ENCODE measurements around the gene SPATA24.
"Not testable (repeated sequence)": the region's sequence is repeated elsewhere in the genome, so short reads cannot be mapped to it uniquely, and the experiment has no call there.

SPATA24 gene

GRCh38 chr5:139416651-139417050 is 12.8 kb upstream of the SPATA24 start:
- DNase-seq (ENCODE audit: low spot score) = no peak

DNA sequence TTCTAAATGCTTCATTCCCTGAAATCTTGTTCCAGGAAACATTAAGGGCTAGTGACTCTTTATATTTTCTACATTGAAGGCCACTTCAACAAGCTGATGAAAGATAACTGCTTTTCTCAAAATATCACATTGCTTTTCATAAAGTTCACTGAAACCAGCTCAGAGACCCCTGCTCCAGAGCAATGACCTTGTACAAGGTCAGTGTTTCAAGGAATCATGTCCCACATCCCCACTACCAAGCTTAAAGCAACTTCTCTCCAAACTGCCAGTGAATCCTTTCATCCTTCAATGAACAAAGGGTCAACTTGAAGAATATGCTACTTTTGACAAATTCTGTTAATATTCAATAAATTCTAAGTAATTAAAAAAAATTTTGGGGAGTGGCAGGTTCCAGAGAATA is 12.0 kb upstream of the SPATA24 start:
- no peak for DNase-seq (ENCODE audit: low spot score)

GRCh38 chr5:139415221-139415861 is 11.5 kb upstream of the SPATA24 start:
- DNase-seq (ENCODE audit: low spot score) = no peak

DNA sequence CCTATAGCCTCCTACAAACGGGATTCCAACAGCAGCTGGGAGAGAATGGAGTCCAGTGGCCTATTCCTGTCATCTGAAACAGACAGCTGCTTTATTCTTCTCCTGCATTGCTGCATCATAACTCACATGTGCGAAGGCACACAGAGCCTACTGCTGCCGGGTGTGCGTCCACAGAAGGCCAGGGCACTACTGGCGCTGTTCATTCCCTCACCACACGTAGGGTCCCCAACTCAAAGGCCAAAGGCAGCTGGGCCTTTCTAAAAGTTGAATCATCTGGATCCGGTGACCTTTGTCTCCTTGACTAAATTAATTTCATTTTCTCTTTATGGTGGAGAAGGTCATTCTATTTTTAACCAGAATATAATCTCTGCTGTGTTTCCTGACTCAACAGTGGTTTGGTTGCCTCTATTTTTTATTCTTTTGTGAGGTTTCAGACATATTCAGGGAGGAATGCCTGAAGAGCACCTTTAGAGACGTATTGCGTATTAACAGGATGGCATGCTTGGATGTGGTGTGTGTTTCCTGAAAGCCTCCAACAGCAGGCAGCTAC is 10.8 kb upstream of the SPATA24 start:
- DNase-seq (ENCODE audit: low spot score) = no peak

DNA sequence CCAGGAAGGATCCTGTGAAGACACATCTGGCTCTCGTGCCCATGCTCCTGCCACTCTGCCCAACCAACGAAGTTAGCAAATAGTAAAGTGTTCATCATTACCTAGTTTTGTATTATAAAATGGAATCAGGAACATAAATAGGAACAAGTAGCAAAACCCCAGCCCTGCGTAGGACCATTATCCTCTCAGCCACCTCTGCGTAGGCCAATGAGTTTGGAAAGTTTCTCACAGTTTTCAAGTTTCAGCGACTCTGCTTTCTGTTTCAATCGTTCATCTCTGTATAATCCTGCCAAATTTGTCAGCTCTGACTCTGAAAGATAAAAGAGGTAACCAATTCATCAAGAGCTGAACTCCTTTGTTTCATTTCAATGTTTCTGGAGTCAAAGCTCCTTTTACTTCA is 10.1 kb upstream of the SPATA24 start:
- DNase-seq (ENCODE audit: low spot score) = no peak

GRCh38 chr5:139413153-139413552 is 9.3 kb upstream of the SPATA24 start:
- no peak for DNase-seq (ENCODE audit: low spot score)

GRCh38 chr5:139410993-139411828 is 7.3 kb upstream of the SPATA24 start:
- DNase-seq (ENCODE audit: low spot score) = no peak

GRCh38 chr5:139410121-139410992 is 6.5 kb upstream of the SPATA24 start:
- DNase-seq (ENCODE audit: low spot score) = no peak

GRCh38 chr5:139409116-139409515 is 5.2 kb upstream of the SPATA24 start:
- DNase-seq (ENCODE audit: low spot score) = not testable (repeated sequence)

- DNase-seq (ENCODE audit: low spot score) = no peak
These were observed 4.3 kb upstream of the SPATA24 start for GRCh38 chr5:139408191-139408590.

DNA sequence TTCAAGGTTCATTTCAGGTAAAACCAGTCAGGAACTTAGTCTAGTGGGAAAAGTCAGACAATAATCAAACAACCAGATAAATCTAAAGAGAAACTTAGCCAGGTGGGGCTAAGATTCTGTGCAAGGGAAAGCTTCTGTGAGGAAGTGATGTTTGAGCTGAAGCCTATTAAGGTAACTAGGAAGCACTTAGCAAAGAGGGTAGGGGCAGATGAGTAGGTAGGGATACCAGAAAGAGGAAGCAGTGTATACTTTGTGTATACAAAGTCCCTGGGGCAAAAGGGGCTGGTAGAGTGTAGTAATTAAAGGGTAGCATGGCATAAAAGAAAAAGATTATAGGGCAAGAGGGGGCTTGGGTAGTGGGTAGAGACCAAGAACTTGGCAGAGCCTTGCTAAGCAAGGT is 3.6 kb upstream of the SPATA24 start:
- peak; percentile 84 for DNase-seq (ENCODE audit: low spot score)

DNA sequence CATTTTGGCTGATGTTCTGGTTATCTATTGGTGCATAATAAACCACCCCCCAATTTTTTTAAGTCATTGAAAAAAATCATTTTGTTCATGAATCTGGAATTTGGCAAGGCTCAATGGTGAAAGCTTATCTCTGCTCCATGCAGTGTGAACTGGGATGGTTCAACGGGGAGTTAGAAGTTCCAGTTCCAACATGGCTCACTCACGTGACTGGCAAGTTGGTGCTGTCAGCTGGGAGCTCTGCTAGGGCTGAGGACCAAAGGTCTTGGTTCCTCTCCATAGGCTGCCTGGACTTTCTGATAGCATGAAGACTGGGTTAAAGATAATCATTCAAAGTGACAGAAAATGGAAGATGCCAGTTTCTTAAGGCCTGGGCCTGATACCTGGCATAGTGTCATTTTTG is 3.1 kb upstream of the SPATA24 start:
- no peak for DNase-seq (ENCODE audit: low spot score)

DNA sequence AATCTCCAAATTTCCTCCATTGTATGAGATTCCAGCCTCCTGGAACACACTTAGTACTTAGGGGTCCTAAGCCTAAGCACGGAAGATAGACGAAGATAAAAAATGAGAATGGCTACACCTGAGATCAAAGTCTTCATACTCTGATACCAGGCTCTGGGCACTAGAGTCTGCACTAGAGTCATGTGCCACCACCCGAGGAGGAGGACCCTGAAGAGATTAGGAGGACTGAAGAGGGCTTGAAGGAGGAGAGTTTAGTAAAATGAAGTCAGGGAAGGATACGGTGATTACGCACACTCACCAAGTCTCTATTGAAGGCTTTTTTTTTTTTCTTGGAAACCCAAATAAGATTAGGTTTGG is 573 bp upstream of the SPATA24 start:
- no peak for DNase-seq (ENCODE audit: low spot score)

DNA sequence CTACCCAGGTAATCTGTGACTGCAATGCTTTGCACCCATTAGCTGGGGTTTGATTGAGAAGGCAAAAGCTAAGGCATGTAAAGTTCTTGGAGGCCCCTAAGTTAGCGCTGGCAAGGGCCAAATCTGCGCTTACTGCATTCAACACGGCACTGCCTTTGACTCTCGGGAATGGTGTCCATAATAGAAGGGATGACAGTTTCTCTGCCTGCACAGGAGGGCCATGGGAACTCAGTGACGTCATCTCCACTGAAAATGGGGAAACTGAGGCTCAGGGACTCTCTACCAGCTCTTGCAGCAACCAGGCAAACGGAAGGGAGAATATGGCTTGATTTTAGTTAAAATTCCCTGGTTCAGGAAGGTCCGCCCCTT is 487 bp downstream of the SPATA24 start:
- DNase-seq (ENCODE audit: low spot score) = no peak

- no peak for DNase-seq (ENCODE audit: low spot score)
These were observed 1.2 kb downstream of the SPATA24 start for GRCh38 chr5:139402561-139403158.

DNA sequence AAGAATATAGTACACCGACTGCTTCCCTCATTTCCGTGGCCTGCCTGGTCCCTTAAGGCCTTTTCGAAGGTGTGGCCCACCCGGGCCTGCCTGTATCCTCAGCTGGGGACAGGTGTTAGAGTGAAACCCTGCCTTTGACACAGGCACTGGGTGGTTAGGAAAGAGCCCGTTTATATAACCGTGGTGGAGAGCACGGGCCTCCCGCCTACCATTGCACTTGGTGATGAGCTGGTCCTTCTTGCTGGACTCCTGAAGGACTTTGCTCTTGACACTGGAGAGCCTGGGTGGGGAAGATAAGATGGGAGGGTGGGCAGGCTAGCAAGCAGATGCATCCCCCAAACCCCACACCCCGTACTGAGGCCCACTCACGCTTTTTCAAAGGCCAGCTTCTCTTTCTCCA is 2.3 kb downstream of the SPATA24 start:
- no peak for DNase-seq (ENCODE audit: low spot score)

DNA sequence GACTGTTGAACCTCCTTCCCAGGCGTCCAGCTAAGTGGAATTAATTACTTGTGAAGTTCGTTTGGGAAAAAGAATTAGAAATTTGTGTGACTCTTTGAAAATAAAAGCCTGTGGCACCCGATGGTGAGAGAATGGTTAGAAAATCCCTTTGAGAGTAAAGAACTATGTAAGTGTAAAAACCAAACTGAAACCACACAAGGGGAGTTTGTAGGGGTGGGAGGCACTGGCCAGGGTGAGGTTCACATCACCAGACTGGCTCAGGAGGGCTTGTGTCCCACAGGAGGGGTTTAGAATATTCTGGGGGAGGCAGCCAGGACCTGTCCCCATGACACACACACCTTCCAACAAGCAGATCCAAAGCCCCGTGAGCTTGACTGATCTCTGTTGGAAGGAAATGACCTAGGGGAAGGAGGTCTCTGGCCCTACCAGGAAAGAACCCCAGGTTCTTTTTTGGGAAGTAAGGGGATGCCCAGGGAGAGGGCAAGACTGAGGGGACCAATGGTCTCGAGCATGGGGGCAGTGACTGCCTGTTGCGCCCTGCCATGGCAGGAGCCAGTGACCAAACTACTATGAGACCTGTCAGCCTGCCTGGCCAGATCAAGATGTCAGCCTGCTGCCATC is 4.3 kb downstream of the SPATA24 start:
- no peak for DNase-seq (ENCODE audit: low spot score)

DNA sequence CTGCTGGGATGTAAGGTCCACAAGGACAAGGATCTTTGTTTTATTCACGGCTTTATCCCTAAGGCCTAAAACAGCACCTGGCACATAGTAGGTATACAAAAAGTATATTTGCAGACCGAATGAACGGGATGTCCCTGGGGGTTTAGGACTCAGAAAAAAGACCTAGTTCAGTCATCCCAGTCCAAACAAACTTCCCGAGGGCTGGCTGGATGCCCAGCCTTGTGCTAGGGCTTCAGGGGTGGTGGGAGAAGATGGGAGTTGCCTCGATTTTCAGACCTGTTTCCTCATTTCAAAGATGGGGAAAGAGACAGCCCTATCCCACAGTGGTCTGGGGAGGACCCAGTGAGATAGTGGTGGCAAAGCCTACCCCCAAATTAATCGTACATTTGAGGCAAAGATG is 6.0 kb downstream of the SPATA24 start:
- no peak for DNase-seq (ENCODE audit: low spot score)

GRCh38 chr5:139396691-139397090 is 7.2 kb downstream of the SPATA24 start:
- DNase-seq (ENCODE audit: low spot score) = no peak

DNA sequence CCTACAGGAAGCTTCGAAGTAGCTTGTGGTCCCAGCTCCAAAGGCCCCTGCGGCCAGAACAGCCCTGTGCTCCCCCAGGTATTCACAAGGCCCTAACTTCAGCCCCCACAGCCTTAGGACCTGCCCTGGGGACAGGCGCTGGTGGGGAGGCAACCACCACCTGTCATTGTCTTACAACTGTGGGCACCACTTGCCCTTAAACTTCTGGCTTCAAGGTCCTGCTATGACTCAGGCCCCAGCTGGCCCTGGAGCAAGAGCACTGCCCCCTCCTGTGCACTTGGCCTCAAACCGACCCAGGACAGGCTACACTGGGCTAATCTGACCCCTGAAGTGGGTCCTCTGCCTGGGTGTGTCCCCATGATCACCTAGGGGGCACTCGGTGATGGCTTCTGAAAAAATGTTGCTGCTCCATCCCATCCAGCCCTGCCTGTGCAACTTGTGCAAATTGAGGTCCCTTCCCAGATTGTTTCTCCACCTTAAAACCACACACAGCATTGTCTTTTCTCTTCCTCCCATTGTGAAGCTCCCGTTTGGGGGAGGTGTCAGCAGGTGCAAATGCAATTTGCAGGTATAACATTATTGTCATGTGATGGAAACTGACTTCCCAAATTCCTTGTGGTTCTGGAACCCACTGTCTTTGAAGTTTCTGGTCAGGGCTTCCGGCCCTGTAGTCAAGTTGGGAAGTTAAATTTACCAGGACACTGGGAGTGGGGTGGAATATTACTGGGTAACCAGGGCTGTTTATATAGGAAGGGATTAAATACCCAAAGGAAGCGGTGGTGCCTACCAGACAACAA is 7.8 kb downstream of the SPATA24 start:
- no peak for DNase-seq (ENCODE audit: low spot score)

All from germinal center (tissue), 1 donor.